HG03064 (cell line): Measurements from ENCODE around the gene RNF169.

Source experiments
- ATAC-seq: cut with Tn5 transposase; IDR thresholded peaks from one replicate; pipeline ENCODE4 v1.9.1; 2021; ENCODE audit warnings: low read depth; ENCODE audit not compliant: unreplicated experiment

RNF169 gene

GRCh38 chr11:74766905-74767304, 18.3 kb downstream of the RNF169 start:
- ATAC-seq = no peak

DNA sequence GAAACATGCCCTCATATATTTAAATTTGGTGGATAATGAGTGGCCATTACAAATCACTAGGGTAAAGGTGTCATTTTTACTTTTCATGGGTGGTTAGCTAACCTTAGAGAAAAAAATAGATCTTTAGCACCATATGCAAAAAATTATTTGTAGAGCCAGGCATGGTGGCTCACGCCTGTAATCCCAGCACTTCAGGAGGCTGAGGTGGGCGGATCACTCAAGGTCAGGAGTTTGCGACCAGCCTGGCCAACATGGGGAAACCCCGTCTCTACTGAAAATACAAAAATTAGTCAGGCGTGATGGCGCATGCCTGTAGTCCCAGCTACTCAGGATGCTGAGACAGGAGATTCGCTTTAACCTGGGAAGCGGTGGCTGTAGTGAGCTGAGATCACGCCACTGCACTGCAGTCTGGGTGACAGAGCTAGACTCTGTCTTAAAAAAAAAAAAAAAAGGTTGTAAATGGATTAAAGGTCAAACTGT, 19.6 kb downstream of the RNF169 start:
- peak; percentile 59 for ATAC-seq

GRCh38 chr11:74769055-74769707, 20.5 kb downstream of the RNF169 start:
- no peak for ATAC-seq

- ATAC-seq = no peak
Observed at GRCh38 chr11:74770456-74770855, 21.8 kb downstream of the RNF169 start.

DNA sequence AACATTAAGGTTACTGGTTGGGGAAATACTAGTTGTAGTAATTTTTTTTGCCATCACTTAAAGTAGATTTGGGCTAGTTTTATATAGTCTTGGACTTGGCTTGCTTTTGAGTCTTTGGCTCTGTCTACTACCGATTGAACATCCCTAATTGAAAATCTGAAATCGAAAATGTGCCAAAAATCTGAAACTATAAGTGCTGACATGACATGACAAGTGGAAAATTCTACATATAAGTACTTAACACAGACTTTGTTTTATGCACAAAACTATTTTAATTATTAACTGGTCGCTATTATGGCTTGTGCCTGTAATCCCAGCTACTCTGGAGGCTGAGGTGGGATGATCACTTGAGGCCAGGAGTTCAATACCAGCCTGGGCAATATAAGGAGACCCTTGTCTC, 22.5 kb downstream of the RNF169 start:
- no peak for ATAC-seq

- ATAC-seq = no peak
Observed at GRCh38 chr11:74773476-74773875, 24.8 kb downstream of the RNF169 start.

- ATAC-seq = no peak
Observed at GRCh38 chr11:74775762-74776161, 27.1 kb downstream of the RNF169 start.

DNA sequence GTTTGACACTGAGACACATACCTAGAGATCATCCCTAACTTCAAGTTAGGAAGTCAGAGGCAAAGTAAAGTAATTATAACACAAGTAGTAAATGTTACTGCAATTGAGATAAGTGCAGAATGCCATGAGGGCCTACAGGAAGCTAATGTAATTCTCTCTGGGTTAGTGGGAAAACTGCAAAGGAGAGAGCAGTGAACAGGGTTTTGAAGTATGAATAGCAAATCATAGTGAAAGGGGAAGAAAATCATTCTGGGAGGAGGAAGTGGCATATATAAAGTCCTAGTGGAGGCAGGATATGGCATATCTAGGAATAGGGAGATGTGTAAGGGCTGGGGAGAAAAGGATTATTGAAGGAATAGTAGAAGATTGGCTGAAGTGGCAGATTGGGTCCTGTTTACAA, 27.9 kb downstream of the RNF169 start:
- no peak for ATAC-seq

- no peak for ATAC-seq
Observed at GRCh38 chr11:74777038-74777437, 28.4 kb downstream of the RNF169 start.

DNA sequence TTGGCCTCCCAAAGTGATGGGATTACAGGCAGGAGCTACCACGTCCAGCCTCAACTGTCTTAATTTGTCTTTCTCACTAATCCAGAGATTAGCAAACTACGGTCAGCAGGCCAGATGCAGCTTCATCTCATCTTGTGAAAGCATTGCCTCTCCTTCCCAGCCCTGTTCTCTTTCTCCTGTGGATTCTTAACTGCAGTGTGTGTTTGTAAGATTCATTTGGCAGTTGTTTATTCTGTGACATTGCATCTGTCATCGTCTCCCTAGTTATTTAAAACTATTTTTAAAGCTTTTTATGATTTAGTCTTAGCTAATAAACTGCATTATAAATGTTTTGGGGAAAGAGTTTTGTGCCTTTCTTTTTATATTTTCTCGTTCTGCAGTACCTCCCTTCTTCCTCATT, 29.2 kb downstream of the RNF169 start:
- no peak for ATAC-seq

GRCh38 chr11:74778581-74778980, 29.9 kb downstream of the RNF169 start:
- no peak for ATAC-seq

DNA sequence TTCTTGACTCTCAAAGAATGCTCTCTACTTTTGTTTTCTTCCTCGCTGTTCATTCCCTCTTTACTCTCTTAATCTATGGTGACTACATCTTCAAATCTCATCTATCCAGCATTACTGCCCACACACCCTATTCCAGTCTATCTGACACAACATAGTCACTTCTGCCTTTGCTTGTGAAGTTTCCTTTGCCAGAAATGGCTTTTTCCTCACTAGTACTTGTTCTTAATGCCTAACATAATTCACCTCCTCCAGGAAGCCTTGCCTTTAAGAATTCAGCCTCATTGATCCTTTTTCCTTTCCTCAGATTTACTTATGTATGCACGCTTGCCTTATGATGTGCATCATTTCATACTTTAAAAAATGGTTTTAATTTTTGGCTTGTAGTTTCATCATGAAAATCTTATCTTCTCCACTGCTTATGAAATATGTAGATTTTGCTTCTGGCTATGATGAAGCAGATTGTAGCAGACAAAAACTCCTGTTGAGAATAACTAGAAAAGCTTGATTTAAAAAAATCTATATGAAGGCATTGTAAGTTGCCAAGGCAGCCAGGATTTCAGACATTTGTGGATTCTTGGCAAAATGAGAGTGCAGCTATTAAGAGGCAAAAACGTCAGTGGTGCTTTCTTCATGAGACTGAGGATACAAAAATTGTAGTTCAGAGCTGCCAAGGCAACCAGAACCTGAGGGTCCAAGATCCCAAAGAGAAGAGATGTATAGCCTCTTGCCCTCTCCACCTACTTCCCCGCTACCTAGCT, 31.8 kb downstream of the RNF169 start:
- no peak for ATAC-seq

GRCh38 chr11:74783241-74783871, 34.7 kb downstream of the RNF169 start:
- ATAC-seq = peak; percentile 61

DNA sequence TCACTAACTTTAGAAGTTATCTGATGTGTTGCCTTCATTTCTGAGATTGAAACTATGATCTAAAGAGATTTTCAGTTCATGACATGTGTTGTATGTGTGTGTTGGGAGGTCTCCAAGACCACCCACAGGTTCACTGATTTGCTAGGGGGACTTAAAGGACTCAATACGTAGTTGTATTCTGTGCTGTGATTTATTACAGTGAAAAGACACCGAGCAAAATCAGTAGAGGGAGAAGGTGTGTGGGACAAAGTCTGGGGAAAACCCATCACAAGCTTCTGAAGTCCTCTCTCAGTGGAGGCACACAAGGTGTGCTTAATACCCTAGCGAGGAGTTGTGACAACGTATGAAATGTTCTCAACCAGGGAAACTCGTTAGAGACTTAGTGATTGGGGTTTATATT, 35.6 kb downstream of the RNF169 start:
- no peak for ATAC-seq

DNA sequence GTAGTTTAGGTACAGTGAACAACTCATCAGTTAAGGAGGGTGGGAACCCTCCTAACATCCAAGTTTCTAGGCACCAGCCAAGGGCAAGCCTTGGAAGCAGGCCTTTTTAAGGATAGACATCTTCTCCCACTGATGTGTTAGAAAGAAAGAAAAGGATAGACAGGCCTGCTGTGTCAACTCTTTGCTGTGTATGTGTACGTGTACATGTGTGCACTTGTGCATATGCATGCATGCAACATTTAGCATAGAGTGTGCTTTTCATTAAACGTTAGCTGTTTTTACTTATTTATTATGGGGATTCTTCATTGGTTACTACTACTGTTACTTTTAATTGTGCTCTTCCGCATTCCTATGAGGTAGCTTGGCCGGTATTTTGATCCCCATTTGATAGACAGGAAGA, 36.1 kb downstream of the RNF169 start:
- no peak for ATAC-seq

- ATAC-seq = no peak
Observed at GRCh38 chr11:74786574-74786973, 37.9 kb downstream of the RNF169 start.

GRCh38 chr11:74791333-74792100, 42.9 kb downstream of the RNF169 start:
- no peak for ATAC-seq

GRCh38 chr11:74806267-74806666, 57.6 kb downstream of the RNF169 start:
- no peak for ATAC-seq

- no peak for ATAC-seq
Observed at GRCh38 chr11:74809801-74810200, 61.2 kb downstream of the RNF169 start.

- ATAC-seq = no peak
Observed at GRCh38 chr11:74815966-74816365, 67.3 kb downstream of the RNF169 start.

- no peak for ATAC-seq
Observed at GRCh38 chr11:74816664-74817063, 68.0 kb downstream of the RNF169 start.
